8988T (cell line): ENCODE results near the gene TACC3.
"Not testable (repeated sequence)": the region's sequence is repeated elsewhere in the genome, so short reads cannot be mapped to it uniquely, and the experiment has no call there.

Source experiments
- DNase-seq: peaks from one replicate; pipeline ENCODE4 v3.0.0; 2011

Gene TACC3

DNA sequence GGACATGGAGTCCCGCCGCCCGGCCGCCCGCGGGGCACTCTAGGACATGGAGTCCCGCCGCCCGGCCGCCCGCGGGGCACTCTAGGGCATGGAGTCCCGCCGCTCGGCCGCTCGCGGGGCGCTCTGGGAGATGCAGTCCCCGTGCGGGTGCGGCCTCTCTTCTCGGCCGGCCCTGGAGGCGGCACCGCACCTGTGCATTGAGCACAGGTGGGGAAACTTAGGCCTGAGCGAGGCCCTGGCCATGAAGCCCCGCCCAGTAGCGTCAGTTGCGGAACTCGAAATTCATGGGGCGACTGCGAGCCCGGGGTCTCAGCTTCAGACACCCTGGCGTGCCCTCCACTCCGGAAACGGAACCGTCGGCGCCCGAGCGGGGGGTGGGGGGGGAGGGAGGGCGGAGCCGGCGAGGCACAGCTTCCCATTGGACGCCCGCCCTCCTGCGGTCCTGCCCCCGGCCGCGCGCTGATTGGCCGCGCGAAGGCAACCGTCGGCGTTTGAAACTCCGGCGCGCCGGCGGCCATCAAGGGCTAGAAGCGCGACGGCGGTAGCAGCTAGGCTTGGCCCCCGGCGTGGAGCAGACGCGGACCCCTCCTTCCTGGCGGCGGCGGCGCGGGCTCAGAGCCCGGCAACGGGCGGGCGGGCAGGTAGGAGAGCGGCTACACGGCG, at the start of gene TACC3, which contains the start of gene TMEM129:
TACC3 (plus strand) TSS at position 519 of the 663 bp plus-strand sequence. CDS start 1,901 bp downstream, outside the sequence.
TMEM129 (minus strand) TSS at position 321 of the 663 bp plus-strand sequence. CDS start 486 bp downstream, outside the sequence.
- peak; percentile 96 for DNase-seq

DNA sequence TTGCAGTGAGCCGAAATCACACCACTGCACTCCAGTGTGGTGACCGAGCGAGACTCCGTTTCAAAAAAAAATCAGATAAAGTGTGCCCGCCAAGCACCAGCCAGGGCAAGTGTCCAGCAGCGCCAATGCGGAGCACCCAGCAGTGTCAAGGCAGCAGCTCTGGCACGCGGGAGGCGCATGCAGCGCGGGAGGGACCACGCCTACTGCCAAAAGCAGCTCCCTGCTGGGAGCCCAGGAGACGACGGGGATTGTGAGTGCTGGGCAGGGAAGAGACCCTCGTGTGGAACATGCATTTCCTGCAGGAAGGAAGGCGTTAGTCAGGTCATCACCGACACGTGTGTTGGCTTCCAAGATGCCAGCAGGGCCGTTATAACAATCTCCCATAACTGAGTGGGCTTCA, 47.6 kb upstream of the TACC3 start:
- DNase-seq: no peak

DNA sequence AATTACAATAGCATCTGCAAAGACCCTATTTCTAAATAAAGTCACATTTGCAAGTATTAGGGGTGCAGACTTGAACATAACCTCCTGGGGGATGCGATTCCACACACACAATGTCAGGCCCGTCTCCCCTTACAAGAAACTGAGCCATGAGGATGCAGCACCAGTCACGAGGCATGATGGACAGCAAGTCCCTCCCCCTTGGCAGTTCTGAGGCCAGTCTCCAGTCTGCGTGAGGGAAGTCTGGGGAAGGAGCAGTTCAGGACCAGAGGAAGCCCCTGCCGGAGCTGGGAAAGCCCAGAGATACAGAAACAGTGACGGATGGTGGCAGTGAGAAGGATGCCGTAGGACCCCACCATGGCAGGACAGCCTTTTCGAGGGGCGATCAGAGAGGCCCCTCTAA, 46.6 kb upstream of the TACC3 start:
- DNase-seq: no peak

DNA sequence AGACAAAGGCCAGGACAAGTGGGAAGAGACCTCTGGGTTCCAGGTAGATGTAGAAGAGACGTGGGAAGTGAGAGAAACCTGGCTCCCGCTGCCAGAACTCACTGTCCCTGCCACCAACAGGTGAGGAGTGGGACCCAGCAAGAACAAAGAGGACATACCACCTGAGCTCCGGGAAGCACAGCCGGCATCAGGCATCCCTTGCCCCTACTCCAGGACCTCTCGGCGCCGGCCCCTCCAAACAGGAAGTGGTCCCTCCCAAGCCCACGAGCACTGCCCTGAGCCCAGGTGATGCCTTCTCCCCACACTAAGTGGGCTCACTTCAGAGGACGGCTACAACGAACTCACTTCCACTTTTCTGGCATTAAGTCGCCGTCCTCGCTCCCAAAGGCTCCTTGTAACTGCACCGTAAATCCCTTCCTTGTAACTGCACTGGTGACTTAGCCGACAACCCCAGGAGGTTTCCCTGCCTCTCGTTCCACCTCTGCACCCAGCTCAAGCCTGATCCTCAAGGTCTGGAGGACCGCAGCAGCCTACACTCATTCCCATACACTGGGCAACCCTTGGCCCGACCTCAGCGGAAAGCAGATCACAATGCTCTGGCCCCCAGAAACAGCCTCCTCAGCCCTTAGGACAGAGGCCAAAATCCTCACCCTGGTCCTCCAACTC, 46.1 kb upstream of the TACC3 start:
- no peak for DNase-seq

DNA sequence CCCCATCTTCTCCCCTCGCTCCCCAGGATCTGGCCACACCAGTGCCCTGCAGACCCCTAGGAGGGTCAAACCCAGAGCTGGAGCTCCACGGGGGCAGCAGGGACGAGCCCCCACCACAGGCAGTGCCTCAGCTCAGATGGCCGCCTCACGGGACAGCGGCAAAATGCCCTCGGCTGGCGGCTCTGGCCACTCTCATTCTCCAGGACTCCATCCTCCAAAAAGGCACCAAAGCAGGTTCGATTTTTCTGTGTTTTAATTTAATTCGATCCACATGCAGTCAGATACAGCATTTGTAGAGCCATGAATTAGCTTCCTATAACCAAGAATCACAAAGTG, 45.6 kb upstream of the TACC3 start:
- no peak for DNase-seq

DNA sequence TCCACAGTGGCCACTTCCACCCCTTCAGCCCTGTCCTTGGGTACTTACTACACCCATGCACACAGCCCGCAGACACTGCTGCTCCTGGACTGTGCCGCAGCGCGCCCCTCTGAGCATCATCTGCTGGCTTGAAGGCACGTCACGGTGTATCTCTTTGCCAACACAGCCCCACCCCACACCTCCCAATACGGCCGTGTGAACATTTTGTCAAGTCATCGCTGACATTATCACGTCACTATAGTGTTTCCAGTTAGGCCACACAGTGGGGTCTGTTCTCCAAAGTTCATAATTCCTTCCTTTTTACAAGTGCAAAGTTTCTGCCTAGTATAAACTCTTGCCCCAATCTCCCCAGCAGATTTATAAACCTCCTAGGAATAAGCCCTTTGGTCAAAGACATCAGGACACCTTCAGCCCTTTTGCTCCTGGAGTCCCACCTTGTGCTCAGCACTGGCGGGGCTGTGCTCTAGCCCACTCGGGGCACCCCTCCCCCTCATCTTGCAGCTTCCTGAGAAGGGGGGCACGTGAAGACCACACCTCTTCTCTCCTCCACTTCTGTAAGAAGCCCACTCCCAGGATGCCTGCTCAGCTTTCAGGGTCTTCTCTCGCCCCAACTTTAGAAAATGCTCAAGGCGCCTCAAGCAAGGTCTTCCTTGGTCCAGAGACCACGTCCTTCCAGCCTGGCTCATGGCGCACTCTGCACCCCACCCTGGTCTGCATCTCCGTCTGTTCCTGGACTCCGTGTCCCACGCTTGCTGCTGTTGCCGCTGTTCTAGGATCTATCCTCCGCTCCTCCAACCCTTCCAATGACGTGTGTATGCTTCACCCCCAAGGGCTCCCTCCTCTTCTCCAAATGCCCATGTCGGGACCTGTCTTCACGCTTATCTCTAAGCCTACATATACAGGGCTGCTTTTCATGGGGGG, 44.5 kb upstream of the TACC3 start:
- DNase-seq: no peak

DNA sequence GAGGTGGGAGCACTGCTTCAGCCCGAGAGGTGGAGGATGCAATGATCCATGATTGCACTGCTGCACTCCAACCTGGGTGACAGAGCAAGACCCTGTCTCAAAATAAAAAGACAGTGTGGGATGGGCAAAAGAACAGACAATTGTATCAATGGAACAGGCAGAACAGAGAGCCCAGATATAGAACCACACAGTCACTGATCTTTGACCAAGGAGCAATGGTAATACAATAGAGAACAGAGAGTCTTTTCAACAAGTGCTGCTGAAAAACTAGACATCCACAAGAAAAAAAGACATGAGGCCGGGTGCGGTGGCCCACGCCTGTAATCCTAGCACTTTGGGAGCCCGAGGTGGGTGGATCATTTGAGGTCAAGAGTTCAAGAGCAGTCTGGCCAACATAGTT, 43.1 kb upstream of the TACC3 start:
- no peak for DNase-seq

DNA sequence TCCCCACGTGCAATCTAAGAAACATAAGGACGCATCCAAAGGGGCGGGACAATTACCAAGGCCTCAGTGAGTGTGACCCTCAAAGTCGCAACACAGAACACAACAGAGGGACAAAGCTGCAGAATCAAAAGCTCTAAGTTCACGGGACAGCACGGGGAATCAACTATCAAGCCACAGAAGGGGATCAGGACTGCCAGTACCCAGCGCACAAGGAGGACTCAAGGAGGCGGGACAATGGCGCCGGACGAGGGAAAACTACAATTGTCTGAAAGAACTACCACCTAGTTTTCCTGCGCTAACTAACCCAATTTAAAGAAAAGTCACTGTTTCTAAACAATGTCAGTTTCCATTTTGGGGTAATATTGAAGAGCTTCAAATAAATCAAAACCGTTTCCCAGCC, 38.5 kb upstream of the TACC3 start:
- DNase-seq: no peak

DNA sequence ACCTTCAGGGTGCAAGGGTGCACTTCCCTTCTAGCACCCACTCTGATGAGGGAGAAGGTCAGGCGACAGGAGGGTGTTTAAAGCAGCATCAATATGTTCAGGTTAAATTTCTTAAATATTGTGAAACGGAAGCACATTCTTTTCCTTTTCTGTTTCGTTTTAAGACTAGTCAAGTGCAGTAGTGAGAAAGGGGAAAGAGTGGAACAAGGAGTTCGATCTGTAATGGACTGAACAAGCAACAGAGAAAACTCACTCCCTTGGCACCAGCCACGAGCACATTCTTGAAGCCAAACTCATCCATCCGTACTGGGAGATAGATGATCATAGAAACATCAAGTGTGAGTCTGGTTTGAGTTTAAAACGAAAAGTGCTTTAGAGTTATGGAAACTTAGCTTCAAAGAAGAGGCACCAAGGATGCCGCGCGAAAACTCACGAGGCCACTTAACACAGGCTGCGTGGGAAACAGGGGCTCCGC, 38.0 kb upstream of the TACC3 start:
- no peak for DNase-seq

DNA sequence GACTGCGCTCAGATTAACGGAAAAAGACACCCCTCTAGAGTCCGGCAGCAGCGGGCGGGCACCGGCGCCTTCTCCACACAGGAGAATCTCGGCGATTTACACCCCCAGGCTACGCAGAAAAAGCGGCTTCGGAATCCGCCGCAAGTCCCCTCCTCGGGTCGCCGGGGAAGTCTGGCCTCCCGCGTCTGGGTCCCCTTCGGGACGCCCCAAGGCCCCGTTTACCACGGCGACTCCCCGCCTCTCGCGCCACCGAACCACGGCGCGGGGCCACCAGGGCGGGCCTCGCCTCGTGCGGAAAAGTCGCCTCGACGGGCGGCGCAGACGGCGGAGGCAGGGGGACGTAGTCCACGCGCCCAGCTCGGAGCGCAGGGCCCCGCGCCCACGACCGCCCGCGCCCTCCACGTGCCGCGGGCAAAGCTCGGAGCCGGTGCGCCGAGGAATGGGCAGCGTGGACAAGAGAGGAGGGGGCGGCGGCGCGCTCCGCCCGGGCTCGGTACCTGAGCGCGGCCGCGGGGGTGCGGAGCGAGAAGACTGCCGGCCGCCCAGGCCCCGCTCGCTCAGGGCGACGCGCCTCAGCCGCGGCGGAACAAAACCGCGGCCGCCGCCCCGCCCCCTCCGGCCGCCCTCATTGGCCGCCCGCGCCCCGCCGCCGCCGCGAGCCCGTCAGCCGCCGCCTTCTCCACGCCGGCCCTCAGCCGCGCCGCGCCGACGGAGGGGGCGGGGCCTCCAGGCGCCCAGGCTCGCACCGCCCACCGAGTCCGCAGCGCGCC, 37.4 kb upstream of the TACC3 start, which contains the start of gene FAM53A:
FAM53A (minus strand) TSS at position 578 of the 770 bp plus-strand sequence. CDS start 15,572 bp downstream, outside the sequence.
- peak; percentile 81 for DNase-seq

DNA sequence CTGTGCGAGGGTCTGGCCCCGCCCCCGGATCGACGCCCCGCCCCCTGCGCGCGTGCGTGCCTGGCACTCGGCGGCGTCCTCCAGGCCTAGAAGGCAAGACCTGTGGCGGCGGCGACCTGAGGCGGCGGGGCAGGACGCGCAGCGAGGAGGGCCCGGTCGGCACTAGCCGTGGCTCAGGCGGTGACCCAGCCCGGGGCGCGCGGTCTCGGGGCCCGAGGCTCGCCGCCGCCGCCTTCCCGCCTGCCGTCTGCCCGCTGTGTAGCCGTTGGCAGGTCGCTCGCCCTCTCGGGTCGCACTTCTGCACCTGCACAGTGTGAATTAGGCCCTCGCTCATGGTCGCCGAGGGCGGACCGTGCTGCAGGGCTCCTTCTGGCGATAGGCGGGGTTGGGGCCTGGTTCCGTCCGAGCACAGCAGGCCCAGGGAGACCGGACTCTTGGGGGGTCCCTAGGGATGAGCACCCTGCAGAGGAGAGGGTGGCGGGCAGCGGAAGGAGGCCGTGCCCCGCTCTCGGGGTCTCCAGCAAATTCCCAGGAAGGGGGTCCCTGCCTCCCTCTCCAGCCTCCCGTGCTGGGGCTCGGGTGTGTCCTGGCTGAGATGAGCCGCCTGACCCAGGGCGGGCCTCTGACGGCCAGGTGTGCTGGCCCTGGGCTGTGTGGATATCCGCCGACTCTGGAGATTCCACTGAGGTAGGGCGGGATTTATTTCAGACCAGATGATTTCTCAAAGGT, 36.7 kb upstream of the TACC3 start:
- no peak for DNase-seq

DNA sequence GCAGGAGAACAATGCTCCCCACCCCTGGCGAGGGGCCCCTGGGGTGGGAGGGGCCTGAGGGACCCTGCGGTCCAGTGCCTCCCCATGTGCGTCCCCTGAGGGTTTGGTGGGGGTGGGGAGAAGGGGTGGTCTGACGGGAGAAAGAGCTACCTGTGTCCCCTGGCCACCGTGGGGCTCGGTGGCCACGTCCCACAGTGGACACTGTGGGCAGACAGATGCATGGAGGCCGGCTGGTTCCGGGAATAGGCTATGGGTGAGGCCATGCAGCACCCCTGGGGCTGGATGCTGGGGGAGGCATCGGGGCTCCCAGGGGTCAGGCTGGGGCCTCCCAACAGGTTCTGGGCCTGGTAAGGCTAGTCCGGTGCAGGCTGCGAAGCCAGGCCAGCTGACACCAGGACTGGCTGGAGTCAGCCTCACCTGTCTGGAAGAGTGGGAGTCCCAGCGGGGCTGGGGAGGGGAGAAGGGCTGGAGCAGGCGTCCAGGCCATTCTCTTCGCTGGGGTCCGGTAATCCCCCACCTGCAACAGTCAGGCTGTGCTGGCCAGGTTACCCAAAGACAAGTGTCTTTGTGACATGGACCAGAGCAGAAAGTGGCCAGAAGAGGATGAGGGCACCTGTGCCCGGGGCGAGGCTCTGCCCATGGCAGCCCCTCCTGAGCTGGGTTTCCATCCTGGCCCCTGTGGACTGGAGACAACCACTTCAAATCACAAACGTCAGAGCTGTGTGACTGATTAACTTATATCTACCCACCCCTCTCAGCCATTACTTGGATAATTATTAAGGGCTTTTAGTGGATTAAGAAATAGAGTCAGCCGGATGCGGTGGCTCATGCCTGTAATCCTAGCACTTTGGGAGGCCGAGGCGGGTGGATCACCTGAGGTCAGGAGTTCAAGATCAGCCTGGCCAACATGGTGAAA, 35.8 kb upstream of the TACC3 start:
- no peak for DNase-seq

DNA sequence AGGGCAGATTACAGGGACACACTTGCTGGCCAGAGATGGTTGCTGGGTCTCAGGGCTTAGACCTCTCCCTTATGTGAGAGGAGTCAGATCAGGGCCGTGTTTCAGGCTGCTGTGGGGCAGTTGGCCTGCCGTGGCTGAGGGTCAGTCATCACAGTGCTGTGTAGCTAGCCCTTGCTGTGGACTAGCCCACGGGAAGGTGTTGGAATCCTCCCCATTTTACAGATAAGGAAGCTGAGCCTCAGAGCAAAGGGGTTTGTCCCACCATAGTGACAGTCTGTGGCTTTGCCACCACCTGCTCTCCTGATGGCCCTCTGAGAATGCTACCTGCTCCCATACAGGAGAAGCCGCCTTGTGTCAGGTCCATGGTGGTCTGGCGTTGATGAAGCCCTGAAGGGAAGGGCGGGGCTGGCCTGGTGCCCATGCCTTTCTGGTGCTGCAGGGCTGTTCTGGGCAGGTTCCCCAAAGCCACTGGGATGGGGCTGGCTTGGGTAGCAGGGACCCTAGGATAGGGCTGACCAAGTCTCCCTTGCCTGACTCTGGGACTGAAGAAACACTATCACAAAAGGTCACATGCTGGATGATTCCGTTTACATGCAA, 34.8 kb upstream of the TACC3 start:
- no peak for DNase-seq

DNA sequence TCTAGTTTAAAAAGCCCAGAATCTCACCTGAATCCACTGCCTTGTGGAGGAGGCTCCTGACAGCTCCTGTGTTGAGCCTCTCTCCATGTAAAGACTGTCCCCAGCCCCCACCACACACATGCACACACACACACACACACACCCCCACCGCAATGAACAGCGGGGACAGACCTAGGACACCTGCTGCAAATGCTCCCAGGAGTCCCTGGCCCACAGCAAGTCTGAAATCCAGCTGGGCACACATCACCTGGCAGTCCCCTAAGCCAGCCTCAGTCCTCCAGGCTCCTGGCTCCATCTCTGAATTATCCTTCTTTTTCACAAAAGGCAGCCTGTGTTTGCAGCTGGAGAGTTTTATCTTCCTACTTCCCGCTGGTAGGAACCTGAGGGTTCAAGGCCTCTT, 30.6 kb upstream of the TACC3 start:
- DNase-seq: no peak

DNA sequence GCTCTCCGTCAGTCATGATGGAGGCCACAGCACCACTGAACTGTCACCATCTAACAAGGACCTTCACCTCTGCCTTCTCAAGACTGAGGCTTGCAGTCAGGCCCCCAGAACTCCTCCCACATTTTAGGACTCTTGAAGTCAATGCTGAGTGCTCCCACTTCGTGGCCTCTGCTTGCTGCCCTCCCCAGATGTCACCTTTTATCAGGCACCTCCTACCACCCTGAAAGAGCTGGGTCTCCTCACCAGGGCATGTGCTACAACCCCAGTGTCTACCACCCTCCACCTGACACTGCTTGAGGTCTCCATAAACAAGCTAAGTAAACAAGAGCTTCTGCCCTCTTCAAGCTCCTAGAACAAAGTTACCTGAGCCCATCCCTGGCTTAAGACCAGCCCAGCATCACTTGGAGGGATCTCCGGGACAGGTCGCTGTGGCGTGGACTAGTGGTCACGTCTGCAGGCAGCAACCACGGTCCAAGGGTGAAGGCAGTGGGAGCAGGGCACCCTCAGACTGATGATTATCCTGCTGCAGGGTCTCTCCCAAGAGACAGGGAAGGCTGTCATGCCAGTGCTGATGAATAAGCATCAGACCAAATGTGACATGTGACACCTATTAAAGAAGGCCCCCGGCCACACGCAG, 29.5 kb upstream of the TACC3 start:
- no peak for DNase-seq

DNA sequence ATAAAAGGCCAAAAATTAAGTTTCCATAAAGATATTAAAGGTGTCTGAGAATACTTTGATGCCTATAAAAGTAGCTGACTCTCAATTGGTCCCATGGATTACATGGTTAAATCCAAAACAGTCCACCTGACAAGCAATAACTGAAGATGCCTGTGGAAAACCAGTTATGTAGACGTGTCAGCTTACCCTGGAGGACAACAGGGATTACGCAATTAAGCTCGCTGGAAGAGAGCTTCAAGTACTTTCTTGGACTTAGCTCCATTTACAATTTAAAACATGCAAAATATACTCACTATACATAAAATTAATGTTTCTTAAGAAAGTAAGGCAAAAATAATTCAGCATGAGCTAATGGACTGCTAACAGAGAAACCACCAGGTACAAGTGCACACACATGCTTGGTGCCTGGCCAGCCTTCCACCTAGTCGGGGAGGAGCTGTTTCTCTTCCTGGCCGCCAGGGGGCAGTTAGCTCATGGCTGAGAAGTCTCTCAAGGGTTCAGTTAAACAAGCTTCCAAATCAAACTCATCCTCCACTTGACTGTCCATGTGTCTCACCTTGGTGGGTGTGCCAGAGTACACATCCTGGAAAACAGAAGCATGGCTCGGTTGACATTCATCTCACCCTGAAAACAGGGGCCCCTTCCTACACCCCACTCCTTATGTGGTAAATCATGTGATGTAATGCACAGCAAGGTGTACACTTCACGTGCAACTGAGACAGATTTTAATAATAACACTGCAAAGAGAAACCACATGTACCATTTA, 28.0 kb upstream of the TACC3 start:
- DNase-seq: peak; percentile 50

DNA sequence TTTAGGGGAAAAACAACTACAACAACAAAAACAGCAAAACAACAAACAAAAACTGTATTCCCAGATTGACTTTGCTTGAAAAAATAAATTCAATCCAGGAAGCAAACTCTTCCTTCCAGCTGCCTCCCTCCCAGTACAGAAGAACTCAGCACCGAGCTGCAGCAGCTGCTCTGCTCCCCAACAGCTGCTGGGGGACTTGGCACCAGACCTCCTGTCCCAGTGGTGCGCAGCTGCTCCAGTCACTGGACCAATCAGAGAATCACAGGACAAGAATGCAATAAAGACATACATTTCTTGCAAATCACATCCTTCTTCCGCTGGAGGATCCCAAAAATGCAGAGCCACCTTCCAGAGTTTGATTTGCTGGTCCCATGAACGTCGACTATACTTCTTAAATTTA, 25.4 kb upstream of the TACC3 start:
- DNase-seq: no peak

DNA sequence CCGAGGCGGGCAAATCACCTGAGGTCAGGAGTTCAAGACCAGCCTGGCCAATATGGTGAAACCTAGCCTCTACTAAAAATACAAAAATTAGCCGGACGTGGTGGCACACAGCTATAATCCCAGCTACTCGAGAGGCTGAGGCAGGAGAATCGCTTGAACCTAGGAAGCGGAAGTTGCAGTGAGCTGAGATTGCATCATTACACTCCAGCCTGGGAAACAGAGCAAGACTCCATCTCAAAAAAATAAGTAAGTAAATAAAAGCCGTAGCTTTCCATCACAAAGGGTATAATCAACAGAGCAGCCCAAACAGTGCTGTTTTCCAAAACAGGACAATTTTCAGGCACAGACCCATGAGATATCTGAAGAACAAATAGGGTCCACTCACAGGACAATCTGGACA, 19.6 kb upstream of the TACC3 start:
- DNase-seq: not testable (repeated sequence)

DNA sequence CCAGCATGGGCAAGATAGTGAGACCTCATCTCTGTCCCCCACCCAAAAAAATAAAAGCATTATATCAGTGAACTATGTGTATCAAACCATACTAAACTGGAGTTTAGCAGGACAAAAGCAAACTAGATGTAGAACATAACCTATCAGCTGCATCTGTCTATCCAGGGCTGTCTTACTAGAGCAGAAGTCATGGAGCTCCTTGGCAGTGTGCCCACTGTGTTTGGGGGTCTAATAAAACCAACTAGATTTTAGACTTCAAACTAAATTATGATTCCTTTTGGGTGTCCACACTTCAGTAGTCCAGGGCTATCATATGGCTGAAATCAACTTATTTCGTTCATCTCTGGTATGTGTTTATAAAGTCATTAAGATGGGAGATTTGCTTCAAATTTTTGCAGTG, 17.5 kb upstream of the TACC3 start:
- no peak for DNase-seq
